ENCODE data around the gene VAV2. TPM values are rescaled to one million over a fixed set of nuclear protein-coding genes. Genes with fewer than 3 reads are reported as not detected.

VAV2 gene
- total RNA-seq, 1 donor from 2014 or later = 18.7 TPM

- TF ChIP-seq, protein P1, sequence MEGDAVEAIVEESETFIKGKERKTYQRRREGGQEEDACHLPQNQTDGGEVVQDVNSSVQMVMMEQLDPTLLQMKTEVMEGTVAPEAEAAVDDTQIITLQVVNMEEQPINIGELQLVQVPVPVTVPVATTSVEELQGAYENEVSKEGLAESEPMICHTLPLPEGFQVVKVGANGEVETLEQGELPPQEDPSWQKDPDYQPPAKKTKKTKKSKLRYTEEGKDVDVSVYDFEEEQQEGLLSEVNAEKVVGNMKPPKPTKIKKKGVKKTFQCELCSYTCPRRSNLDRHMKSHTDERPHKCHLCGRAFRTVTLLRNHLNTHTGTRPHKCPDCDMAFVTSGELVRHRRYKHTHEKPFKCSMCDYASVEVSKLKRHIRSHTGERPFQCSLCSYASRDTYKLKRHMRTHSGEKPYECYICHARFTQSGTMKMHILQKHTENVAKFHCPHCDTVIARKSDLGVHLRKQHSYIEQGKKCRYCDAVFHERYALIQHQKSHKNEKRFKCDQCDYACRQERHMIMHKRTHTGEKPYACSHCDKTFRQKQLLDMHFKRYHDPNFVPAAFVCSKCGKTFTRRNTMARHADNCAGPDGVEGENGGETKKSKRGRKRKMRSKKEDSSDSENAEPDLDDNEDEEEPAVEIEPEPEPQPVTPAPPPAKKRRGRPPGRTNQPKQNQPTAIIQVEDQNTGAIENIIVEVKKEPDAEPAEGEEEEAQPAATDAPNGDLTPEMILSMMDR (conservative IDR thresholded peaks at IDR 0.05; ENCODE audit: low read depth, low read length) = no peak
- H3K4me3 ChIP-seq (ENCODE audit: low read depth, low read length) = peak overlapping the region; percentile 23
- DNase-seq (ENCODE audit: low read depth) = no peak
Observed at GRCh38 chr9:133979921-133980863, 11.9 kb downstream of the VAV2 start.

GRCh38 chr9:133979273-133979920 lies 12.7 kb downstream of the VAV2 start:
- TF ChIP-seq, protein P1 (conservative IDR thresholded peaks at IDR 0.05; ENCODE audit: low read depth, low read length) = no peak
- H3K4me3 ChIP-seq (ENCODE audit: low read depth, low read length) = peak overlapping the region; percentile 23
- DNase-seq (ENCODE audit: low read depth) = no peak

GRCh38 chr9:133978899-133979272 lies 13.2 kb downstream of the VAV2 start:
- no peak for DNase-seq (ENCODE audit: low read depth)
- TF ChIP-seq, protein P1 (conservative IDR thresholded peaks at IDR 0.05; ENCODE audit: low read depth, low read length) = no peak
- no peak overlapping the region for H3K4me3 ChIP-seq (ENCODE audit: low read depth, low read length)

- TF ChIP-seq, protein P1 (conservative IDR thresholded peaks at IDR 0.05; ENCODE audit: low read depth, low read length) = no peak
- no peak for DNase-seq (ENCODE audit: low read depth)
- H3K4me3 ChIP-seq (ENCODE audit: low read depth, low read length) = no peak overlapping the region
Observed at GRCh38 chr9:133978226-133978898, 13.8 kb downstream of the VAV2 start.

GRCh38 chr9:133977421-133978201 lies 14.5 kb downstream of the VAV2 start:
- no peak for DNase-seq (ENCODE audit: low read depth)
- no peak overlapping the region for H3K4me3 ChIP-seq (ENCODE audit: low read depth, low read length)
- TF ChIP-seq, protein P1 (conservative IDR thresholded peaks at IDR 0.05; ENCODE audit: low read depth, low read length) = no peak

- DNase-seq (ENCODE audit: low read depth) = no peak
Observed at GRCh38 chr9:133976887-133977286, 15.2 kb downstream of the VAV2 start.

More at GRCh38 chr9:133976887-133977286, 15.2 kb downstream of the VAV2 start:
- H3K4me3 ChIP-seq (ENCODE audit: low read depth, low read length) = no peak overlapping the region
- TF ChIP-seq, protein P1 (conservative IDR thresholded peaks at IDR 0.05; ENCODE audit: low read depth, low read length) = no peak

All from epithelial cell of proximal tubule (primary cell).